ENCODE data around the gene ARHGEF10L.
A peak's percentile ranks its signal among the peaks of the same experiment; 100 is the strongest.

- TF ChIP-seq CTCF (IDR thresholded peaks at IDR 0.05) (peak; percentile 89), EZH2 (IDR thresholded peaks at IDR 0.05) (no peak), EZH2phosphoT487 (IDR thresholded peaks at IDR 0.05) (no peak)
Measured at GRCh38 chr1:17494114-17494729, 45.3 kb upstream of the ARHGEF10L start.

Data from neural progenitor cell (in vitro differentiated cells).